Ovary (tissue), 9 donors: Measurements from ENCODE around the gene IFNG. TPM values are rescaled to one million over a fixed set of nuclear protein-coding genes. Genes with fewer than 3 reads are reported as not detected.

Experiments
- DNase-seq, 5 donors: peaks; one replicate each; pipeline ENCODE4 v3.0.0-alpha.2; 2019 to 2020
- H3K27ac ChIP-seq, 2 donors: fragments of 200-600 bp; one replicate each; pipeline versions ENCODE4 v1.5.1 to v1.8.0; 2019 to 2022
- H3K27me3 ChIP-seq: fragments of 200-600 bp; one replicate; pipeline ENCODE4 v1.8.0; 2022
- H3K36me3 ChIP-seq: fragments of 200-600 bp; sonication (generic); one replicate; pipeline ENCODE4 v1.5.1; 2019
- H3K4me1 ChIP-seq: one replicate; pipeline ENCODE4 v1.8.1; 2013; ENCODE audit warnings: mild to moderate bottlenecking, moderate library complexity; ENCODE audit not compliant: insufficient read depth
- H3K4me3 ChIP-seq: fragments of 200-600 bp; sonication (generic); one replicate; pipeline ENCODE4 v1.5.1; 2017
- H3K9me3 ChIP-seq, 2 donors: fragments of 200-600 bp in 1 of 2; sonication (generic) in 1 of 2; one replicate each; pipeline versions ENCODE4 v1.5.1 to v1.8.1; 2013 to 2019; ENCODE audit warnings: mild to moderate bottlenecking in 1 of 2, moderate library complexity in 1 of 2
- EP300 ChIP-seq: sonication (generic); formaldehyde crosslinking; IDR thresholded peaks from one replicate; pipeline ENCODE4 v1.6.1; 2017; ENCODE audit warnings: antibody characterized with exemption
- POLR2A ChIP-seq: fragments of 450-650 bp; IDR thresholded peaks from one replicate; pipeline ENCODE4 v1.6.1; 2017; ENCODE audit warnings: antibody characterized with exemption, mild to moderate bottlenecking, moderate library complexity
- WGBS, 3 donors: extraction: QIAGEN DNeasy Blood & Tissue Kit in 1 of 3; methylation state at CpG; one replicate each; pipeline versions ENCODE4 v1.1.5 to v1.1.7; 2013 to 2017; 5-methylcytosine and 5-hydroxymethylcytosine counted together
- intact Hi-C, 4 donors: fragments of 100-400 bp; cut with DNase I; formaldehyde crosslinking; loops; one replicate each; pipeline versions ENCODE4 v1.11.0 to v1.15.1; 2022 to 2023
- polyA plus RNA-seq, 2 donors: library from polyadenylated mRNA; stranded (reverse); fragments of 200-250 nt in 1 of 2; fragments of 350-450 nt in 1 of 2; fragmentation: Illumina TruSeq in 1 of 2; extraction: RNeasy Lipid Tissue Mini Kit (QIAGEN cat#74804) in 1 of 2; gene quantifications; one replicate each; pipeline ENCODE4 v1.2.3, GENCODE V29; 2013 to 2014
- total RNA-seq, 7 donors: library from RNA; depleted of rRNA in 2 of 7; stranded (reverse); fragments of >200 nt in 2 of 7; fragmentation: NEBNext Ultra II Directional in 3 of 7; extraction: Animal tissue kit (Norgen Biotek cat#: 25700) in 3 of 7; gene quantifications; one replicate each; pipeline versions ENCODE4 v1.1.0 to v1.2.4, GENCODE V29; 2016 to 2023
- TF ChIP-seq, protein P1 (sequence below), 3 donors: fragments of 450-650 bp in 2 of 3; fragments of 200-600 bp in 1 of 3; IDR thresholded peaks; one replicate each; pipeline versions ENCODE4 v1.5.1 to v1.8.0; 2016 to 2022; ENCODE audit warnings: antibody characterized with exemption in 3 of 3, mild to moderate bottlenecking in 1 of 3
- donor health status: DM: no; HTN: no; CAD: no; lungs with moderate emphysema.
- donor health status: DM: no; HTN: no; CAD: no.
- donor health status: Bipolar disorder and iron deficiency.
- donor health status: DM: yes; HTN: yes; CAD: no.
- donor health status: DM: no; HTN: no; CAD: no.
- donor health status: DM: yes; HTN: yes; CAD: no.

The IFNG gene
- total and polyA plus RNA-seq, 9 donors, result 0.25 to 0.66 TPM; not detected in 7

DNA sequence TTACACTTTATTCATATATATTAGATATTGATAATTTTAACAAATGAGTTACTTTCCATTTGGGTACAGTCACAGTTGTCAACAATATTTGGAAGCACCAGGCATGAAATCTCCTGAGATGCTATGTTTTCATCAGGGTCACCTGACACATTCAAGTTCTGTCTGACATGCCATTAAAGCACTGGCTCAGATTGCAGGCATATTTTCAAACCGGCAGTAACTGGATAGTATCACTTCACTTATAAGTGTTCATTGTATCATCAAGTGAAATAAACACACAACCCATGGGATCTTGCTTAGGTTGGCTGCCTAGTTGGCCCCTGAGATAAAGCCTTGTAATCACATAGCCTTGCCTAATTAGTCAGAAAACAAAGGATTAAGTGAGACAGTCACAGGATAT, 4.8 kb downstream of the IFNG start:
- no peak overlapping the region for H3K27ac ChIP-seq
- WGBS, 3 donors, result 31 to 45% (median 40%) methylated on average over 1 of the region's 1 CpG
- intact Hi-C loops, result no loop called here

DNA sequence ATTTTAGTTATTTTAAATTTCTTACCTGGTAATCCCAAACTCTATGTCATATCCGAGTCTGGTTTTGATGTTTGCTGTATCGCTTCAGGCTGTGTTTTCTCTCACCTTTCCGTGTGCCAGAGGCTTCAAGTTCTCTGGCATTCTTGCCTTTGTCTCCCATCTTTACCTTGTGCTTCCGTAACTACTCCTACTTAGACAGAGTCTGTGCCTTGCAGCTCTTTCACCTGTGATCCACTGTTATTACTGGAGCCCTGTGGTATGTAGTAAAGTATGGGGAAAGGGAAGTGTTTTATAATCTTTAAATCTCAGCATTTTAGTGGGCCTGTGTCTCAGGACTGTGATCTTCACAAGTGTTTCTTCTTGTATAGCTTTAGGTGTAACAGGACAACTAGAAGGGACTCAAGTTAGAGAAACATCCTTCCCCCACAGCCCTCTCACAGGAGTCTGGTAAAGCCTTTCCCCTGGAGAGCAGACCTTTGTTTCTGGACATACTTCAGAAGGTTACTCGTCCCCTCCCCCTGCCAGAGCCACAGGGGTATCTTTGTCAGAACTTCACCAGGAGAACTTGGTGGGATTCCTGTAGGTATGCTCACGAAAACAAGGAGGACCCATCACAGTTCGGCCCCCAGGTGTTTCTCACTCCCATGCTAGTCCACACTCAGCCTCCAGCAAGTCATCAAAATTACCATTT, 11.1 kb downstream of the IFNG start:
- Histone ChIP-seq H3K4me3 (no peak overlapping the region), H3K4me1 (no peaks in the 10 kb centered on the region), H3K27me3 (no peaks in the 10 kb centered on the region), H3K36me3 (no peaks in the 10 kb centered on the region), H3K27ac (no peak overlapping the region), H3K9me3 (no peaks in the 10 kb centered on the region)
- intact Hi-C loops, result no loop called here
- TF ChIP-seq POLR2A (no peak), EP300 (no peak)
- TF ChIP-seq, protein P1, sequence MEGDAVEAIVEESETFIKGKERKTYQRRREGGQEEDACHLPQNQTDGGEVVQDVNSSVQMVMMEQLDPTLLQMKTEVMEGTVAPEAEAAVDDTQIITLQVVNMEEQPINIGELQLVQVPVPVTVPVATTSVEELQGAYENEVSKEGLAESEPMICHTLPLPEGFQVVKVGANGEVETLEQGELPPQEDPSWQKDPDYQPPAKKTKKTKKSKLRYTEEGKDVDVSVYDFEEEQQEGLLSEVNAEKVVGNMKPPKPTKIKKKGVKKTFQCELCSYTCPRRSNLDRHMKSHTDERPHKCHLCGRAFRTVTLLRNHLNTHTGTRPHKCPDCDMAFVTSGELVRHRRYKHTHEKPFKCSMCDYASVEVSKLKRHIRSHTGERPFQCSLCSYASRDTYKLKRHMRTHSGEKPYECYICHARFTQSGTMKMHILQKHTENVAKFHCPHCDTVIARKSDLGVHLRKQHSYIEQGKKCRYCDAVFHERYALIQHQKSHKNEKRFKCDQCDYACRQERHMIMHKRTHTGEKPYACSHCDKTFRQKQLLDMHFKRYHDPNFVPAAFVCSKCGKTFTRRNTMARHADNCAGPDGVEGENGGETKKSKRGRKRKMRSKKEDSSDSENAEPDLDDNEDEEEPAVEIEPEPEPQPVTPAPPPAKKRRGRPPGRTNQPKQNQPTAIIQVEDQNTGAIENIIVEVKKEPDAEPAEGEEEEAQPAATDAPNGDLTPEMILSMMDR (IDR thresholded peaks at IDR 0.05), result no peak
- WGBS, 3 donors, result 79 to 84% (median 82%) methylated on average over 7 of the region's 7 CpGs
- no peak for DNase-seq

More for the DNA sequence above, 4.8 kb downstream of the IFNG start:
- no peaks in the 10 kb centered on the region for H3K9me3 ChIP-seq
- H3K4me1 ChIP-seq, result no peaks in the 10 kb centered on the region
- DNase-seq, result no peak
- TF ChIP-seq, protein P1 (IDR thresholded peaks at IDR 0.05), result no peak
- TF ChIP-seq EP300 (no peak), POLR2A (no peak)
- H3K4me3 ChIP-seq, result no peak overlapping the region
- H3K27me3 ChIP-seq, result no peaks in the 10 kb centered on the region
- no peaks in the 10 kb centered on the region for H3K36me3 ChIP-seq

DNA sequence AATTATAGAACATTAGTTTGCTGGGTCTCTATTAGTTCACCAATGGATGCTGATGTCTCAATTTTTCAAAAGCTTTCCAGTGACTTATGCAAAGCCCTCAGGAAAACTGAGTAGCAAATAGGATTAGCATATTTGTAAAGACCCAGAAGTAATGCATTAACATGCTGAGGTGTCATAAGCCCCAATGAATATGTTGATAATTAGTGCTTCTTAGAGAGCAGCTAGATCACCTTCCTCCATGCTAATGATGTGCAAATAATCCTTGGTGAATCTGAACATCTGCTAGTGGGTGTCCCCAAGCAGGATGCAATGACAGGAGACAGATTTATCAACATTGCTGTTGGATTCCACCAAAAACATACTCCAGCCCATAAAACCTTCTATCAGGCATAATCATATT, 19.0 kb downstream of the IFNG start:
- Histone ChIP-seq H3K9me3 (no peaks in the 10 kb centered on the region), H3K27me3 (no peaks in the 10 kb centered on the region), H3K36me3 (no peaks in the 10 kb centered on the region), H3K4me1 (no peaks in the 10 kb centered on the region), H3K4me3 (no peak overlapping the region), H3K27ac (no peak overlapping the region)
- TF ChIP-seq EP300 (no peak), POLR2A (no peak)
- TF ChIP-seq, protein P1 (IDR thresholded peaks at IDR 0.05), result no peak
- no peak for DNase-seq
- intact Hi-C loops, result no loop called here

DNA sequence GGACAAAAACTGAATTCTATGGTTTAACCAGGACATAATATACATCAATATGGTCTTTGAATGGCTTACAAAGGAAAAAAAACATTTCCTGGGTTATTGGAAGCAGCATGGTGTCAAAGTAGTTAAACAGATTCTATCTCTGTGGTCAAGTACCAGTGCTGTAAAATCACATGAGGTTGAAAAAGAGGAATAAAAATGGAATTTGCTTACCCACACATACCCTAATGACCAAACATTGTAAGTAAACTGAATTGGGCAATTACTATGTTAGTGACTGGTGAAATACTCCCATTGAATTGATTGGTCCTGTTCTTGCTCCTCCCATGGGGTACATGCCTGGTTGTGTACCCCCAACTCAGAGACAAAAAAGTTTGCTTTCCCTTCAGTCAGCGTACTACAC, 19.6 kb downstream of the IFNG start:
- Histone ChIP-seq H3K9me3 (no peaks in the 10 kb centered on the region), H3K4me1 (no peaks in the 10 kb centered on the region), H3K4me3 (no peak overlapping the region), H3K36me3 (no peaks in the 10 kb centered on the region), H3K27ac (no peak overlapping the region), H3K27me3 (no peaks in the 10 kb centered on the region)
- WGBS, 3 donors, result 52 to 76% (median 60%) methylated on average over 1 of the region's 1 CpG
- no peak for DNase-seq
- intact Hi-C loops, result no loop called here
- no peak for TF ChIP-seq EP300
- TF ChIP-seq POLR2A, result no peak

DNA sequence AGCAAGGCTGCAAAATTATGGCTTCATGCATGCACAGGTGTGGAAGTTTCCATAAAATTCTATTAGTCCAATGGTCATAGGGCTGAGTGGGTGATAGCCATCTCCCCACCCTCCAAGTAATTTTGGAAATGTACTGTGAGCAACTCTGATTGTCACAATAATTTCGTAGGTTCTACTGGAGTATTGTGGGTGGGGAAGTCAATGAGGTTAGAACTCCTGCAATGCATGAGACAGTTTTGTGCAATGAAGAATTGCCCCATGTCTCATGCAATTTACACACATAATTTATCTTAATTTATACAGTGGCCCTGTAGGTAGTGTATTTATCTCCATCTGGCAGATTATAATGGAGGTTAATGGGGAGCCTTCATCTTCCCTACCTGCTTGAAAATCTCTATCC, 20.5 kb downstream of the IFNG start:
- no peak for TF ChIP-seq POLR2A
- TF ChIP-seq EP300, result no peak
- TF ChIP-seq, protein P1 (IDR thresholded peaks at IDR 0.05), result no peak
- Histone ChIP-seq H3K9me3 (no peaks in the 10 kb centered on the region), H3K36me3 (no peaks in the 10 kb centered on the region), H3K4me3 (no peak overlapping the region), H3K4me1 (no peaks in the 10 kb centered on the region), H3K27ac (no peak overlapping the region), H3K27me3 (no peaks in the 10 kb centered on the region)
- DNase-seq, result no peak
- intact Hi-C loops, result no loop called here
- 52 to 79% (median 74%) methylated on average over 1 of the region's 1 CpG for WGBS, 3 donors
